Measurements from ENCODE around the gene IL5RA.

IL5RA gene

GRCh38 chr3:3066910-3067309 lies 43.3 kb downstream of the IL5RA start:
- TF ChIP-seq SIN3A (IDR thresholded peaks at IDR 0.05; ENCODE audit: borderline replicate concordance, insufficient read depth, low read length) = no peak
- TF ChIP-seq FOXP2 (optimal IDR thresholded peaks at IDR 0.05; ENCODE audit: borderline replicate concordance, extremely low read depth, extremely low read length, insufficient read depth) = no peak
- no peak for TF ChIP-seq POLR2AphosphoS5 (IDR thresholded peaks at IDR 0.05; ENCODE audit: low read depth, low read length)
- TF ChIP-seq REST (IDR thresholded peaks at IDR 0.05; ENCODE audit: insufficient read depth in 1 of 2, low read depth in 2 of 2, low read length in 2 of 2) = no peak
- TF ChIP-seq TAF1 (IDR thresholded peaks at IDR 0.05; ENCODE audit: borderline replicate concordance, insufficient read depth, low read length) = no peak

DNA sequence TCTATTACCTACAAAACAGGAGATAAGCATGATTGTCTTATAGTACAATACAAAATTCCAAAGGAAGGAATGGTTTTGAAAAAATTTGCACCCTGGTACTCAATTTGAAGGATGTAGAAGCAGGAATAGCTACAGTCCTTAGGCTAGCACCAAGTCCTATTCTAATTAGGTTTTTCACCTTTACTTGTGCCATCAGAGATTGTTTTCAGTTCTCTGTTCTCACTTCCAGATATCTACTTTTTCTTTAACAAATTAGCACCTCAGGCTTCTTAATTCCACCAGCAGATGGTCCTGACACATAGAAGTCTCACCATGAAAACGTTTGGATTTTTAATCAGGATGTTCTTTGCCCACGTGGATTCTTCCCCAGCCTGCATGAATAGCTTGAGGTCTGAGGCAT lies 43.8 kb downstream of the IL5RA start:
- TF ChIP-seq POLR2AphosphoS5 (IDR thresholded peaks at IDR 0.05; ENCODE audit: low read depth, low read length) (no peak), REST (IDR thresholded peaks at IDR 0.05; ENCODE audit: insufficient read depth in 1 of 2, low read depth in 2 of 2, low read length in 2 of 2) (no peak), SIN3A (IDR thresholded peaks at IDR 0.05; ENCODE audit: borderline replicate concordance, insufficient read depth, low read length) (no peak), FOXP2 (optimal IDR thresholded peaks at IDR 0.05; ENCODE audit: borderline replicate concordance, extremely low read depth, extremely low read length, insufficient read depth) (no peak), TAF1 (IDR thresholded peaks at IDR 0.05; ENCODE audit: borderline replicate concordance, insufficient read depth, low read length) (no peak)

DNA sequence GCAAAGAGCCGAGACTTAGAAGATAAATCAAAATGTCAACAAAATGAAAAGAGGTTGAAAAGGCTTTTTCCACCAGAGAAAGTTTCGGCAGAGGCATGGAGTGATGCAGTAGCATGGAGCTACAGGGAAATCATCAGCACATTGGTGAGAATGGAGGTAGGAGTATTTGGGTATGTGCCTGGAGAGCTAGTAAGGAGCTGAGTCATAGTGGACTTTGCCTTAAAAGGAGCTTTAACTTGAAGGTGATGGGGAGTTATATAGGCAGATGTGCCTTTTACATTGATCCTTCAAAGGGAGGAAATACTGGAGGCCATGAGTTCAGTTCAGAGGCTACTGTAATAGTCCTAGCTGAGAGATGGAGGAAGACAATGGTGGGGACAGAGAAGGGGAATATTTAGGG lies 44.3 kb downstream of the IL5RA start:
- TF ChIP-seq SIN3A (IDR thresholded peaks at IDR 0.05; ENCODE audit: borderline replicate concordance, insufficient read depth, low read length) (no peak), POLR2AphosphoS5 (IDR thresholded peaks at IDR 0.05; ENCODE audit: low read depth, low read length) (no peak), FOXP2 (optimal IDR thresholded peaks at IDR 0.05; ENCODE audit: borderline replicate concordance, extremely low read depth, extremely low read length, insufficient read depth) (no peak), TAF1 (IDR thresholded peaks at IDR 0.05; ENCODE audit: borderline replicate concordance, insufficient read depth, low read length) (no peak), REST (IDR thresholded peaks at IDR 0.05; ENCODE audit: insufficient read depth in 1 of 2, low read depth in 2 of 2, low read length in 2 of 2) (no peak)

- no peak for TF ChIP-seq POLR2AphosphoS5 (IDR thresholded peaks at IDR 0.05; ENCODE audit: low read depth, low read length)
- no peak for TF ChIP-seq SIN3A (IDR thresholded peaks at IDR 0.05; ENCODE audit: borderline replicate concordance, insufficient read depth, low read length)
- TF ChIP-seq FOXP2 (optimal IDR thresholded peaks at IDR 0.05; ENCODE audit: borderline replicate concordance, extremely low read depth, extremely low read length, insufficient read depth) = no peak
- no peak for TF ChIP-seq REST (IDR thresholded peaks at IDR 0.05; ENCODE audit: insufficient read depth in 1 of 2, low read depth in 2 of 2, low read length in 2 of 2)
- TF ChIP-seq TAF1 (IDR thresholded peaks at IDR 0.05; ENCODE audit: borderline replicate concordance, insufficient read depth, low read length) = no peak
These were observed 45.9 kb downstream of the IL5RA start for GRCh38 chr3:3064297-3064696.

DNA sequence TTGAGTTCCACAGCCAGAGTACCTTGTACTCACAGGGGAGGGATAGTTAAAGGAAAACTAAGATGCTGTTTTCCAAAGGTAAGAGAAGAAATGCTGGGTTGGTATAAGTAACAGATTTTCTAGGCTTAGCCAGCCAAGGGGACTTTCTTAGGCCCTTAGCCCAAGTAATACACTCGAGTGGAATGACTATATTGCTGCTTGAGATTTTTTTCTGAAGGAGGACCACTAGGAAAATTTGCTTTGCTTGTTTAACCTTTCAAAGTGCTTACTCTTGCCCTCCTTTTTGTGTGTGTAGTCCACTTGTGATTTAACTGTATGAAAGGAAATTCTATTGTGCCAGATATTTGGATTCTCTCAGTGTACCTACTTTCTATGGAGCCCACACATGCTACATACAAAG lies 50.5 kb downstream of the IL5RA start:
- TF ChIP-seq SIN3A (IDR thresholded peaks at IDR 0.05; ENCODE audit: borderline replicate concordance, insufficient read depth, low read length) = no peak
- no peak for TF ChIP-seq FOXP2 (optimal IDR thresholded peaks at IDR 0.05; ENCODE audit: borderline replicate concordance, extremely low read depth, extremely low read length, insufficient read depth)
- no peak for TF ChIP-seq TAF1 (IDR thresholded peaks at IDR 0.05; ENCODE audit: borderline replicate concordance, insufficient read depth, low read length)
- TF ChIP-seq POLR2AphosphoS5 (IDR thresholded peaks at IDR 0.05; ENCODE audit: low read depth, low read length) = no peak
- TF ChIP-seq REST (IDR thresholded peaks at IDR 0.05; ENCODE audit: insufficient read depth in 1 of 2, low read depth in 2 of 2, low read length in 2 of 2) = no peak
